ENCODE results near the gene UCK1. TPM values are rescaled to one million over a fixed set of nuclear protein-coding genes. Genes with fewer than 3 reads are reported as not detected.

Gene UCK1
- total RNA-seq, 3 donors from 2014 or later (not counting 1 experiment from before 2014, with no cell fraction given), result 29.9 to 35.2 (median 30.2) TPM

DNA sequence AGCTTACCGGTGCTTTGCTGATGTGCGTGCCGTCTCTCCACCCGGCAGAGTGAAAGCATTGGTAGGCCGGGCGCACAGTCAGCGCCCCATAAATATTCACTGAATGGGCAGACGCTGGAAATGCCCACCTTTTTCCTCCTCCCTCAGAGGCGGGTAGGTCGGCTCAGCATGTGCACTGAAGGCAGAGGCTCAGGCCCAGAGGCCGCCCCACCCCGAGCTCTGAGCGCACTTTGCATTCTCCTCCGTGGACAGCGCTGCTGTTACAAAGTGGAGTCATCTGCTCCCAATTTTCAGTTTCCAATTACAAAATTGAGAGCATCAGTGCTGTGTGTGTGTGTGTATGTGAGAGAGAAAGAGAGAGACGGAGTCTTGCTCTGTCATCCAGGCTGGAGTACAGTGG, 10.6 kb downstream of the UCK1 start:
- 86% methylated on average over 16 of the region's 16 CpGs for WGBS (ENCODE audit: insufficient coverage)
- Histone ChIP-seq H3K9me3 (ENCODE audit: control insufficient read depth, insufficient read depth, low read length) (peaks cover under 1% of the 10 kb centered on the region), H3K36me3 (ENCODE audit: control insufficient read depth, insufficient read depth, low read length) (peaks cover 70% of the 10 kb centered on the region), H3K4me1 (ENCODE audit: control insufficient read depth, insufficient read depth, low read length) (no peaks in the 10 kb centered on the region), H3K4me3 (ENCODE audit: low read length) (no peak overlapping the region), H3K27me3 (ENCODE audit: control insufficient read depth, insufficient read depth, low read length) (no peaks in the 10 kb centered on the region), H3K27ac (ENCODE audit: low read length) (no peak overlapping the region)
- Mint-ChIP-seq H3K27me3 (ENCODE audit: low read depth in 2 of 2) (no peaks in the 10 kb centered on the region), H3K27ac (no peak overlapping the region), H3K9me3 (no peaks in the 10 kb centered on the region), H3K4me1 (no peaks in the 10 kb centered on the region), H3K36me3 (no peaks in the 10 kb centered on the region), H3K4me3 (no peak overlapping the region)
- TF ChIP-seq, protein P1, sequence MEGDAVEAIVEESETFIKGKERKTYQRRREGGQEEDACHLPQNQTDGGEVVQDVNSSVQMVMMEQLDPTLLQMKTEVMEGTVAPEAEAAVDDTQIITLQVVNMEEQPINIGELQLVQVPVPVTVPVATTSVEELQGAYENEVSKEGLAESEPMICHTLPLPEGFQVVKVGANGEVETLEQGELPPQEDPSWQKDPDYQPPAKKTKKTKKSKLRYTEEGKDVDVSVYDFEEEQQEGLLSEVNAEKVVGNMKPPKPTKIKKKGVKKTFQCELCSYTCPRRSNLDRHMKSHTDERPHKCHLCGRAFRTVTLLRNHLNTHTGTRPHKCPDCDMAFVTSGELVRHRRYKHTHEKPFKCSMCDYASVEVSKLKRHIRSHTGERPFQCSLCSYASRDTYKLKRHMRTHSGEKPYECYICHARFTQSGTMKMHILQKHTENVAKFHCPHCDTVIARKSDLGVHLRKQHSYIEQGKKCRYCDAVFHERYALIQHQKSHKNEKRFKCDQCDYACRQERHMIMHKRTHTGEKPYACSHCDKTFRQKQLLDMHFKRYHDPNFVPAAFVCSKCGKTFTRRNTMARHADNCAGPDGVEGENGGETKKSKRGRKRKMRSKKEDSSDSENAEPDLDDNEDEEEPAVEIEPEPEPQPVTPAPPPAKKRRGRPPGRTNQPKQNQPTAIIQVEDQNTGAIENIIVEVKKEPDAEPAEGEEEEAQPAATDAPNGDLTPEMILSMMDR (IDR thresholded peaks at IDR 0.05), result no peak
- intact Hi-C loops (cut with micrococcal nuclease), result no loop called here
- ATAC-seq (no peak), DNase-seq (no peak)

DNA sequence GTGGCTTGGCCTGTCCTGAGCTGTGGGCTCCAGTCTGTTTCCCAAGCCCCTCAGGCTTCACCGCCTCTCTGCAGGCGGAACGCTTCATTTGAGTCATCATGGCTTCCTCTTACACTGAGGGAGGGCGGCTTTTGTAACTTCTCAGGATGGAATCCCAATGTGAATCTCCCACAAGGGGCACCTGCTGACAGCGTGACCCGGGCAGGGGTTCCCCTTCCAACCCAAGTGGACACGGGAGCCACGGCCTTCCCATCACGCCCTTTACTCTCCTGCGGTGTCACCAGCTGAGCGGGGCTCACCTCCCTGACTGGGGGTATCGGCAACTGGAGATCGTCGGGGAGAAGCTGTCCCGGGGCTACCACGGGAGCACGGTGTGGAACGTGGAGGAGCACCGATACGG, 12.5 kb downstream of the UCK1 start:
- Mint-ChIP-seq H3K27me3 (ENCODE audit: low read depth in 2 of 2) (no peaks in the 10 kb centered on the region), H3K36me3 (no peaks in the 10 kb centered on the region), H3K4me1 (peaks cover 0 to 4% of the 10 kb centered on the region in 2 donors), H3K27ac (no peak overlapping the region), H3K4me3 (no peak overlapping the region), H3K9me3 (no peaks in the 10 kb centered on the region)
- Histone ChIP-seq H3K4me3 (ENCODE audit: low read length) (no peak overlapping the region), H3K4me1 (ENCODE audit: control insufficient read depth, insufficient read depth, low read length) (peaks cover 5% of the 10 kb centered on the region), H3K36me3 (ENCODE audit: control insufficient read depth, insufficient read depth, low read length) (peaks cover 63% of the 10 kb centered on the region), H3K27ac (ENCODE audit: low read length) (no peak overlapping the region), H3K9me3 (ENCODE audit: control insufficient read depth, insufficient read depth, low read length) (peaks cover 4% of the 10 kb centered on the region), H3K27me3 (ENCODE audit: control insufficient read depth, insufficient read depth, low read length) (no peaks in the 10 kb centered on the region)
- intact Hi-C loops (cut with micrococcal nuclease), result no loop called here
- TF ChIP-seq, protein P1 (IDR thresholded peaks at IDR 0.05), result no peak
- DNase-seq, result no peak
- ATAC-seq, result no peak
- 95% methylated on average over 20 of the region's 20 CpGs for WGBS (ENCODE audit: insufficient coverage)

DNA sequence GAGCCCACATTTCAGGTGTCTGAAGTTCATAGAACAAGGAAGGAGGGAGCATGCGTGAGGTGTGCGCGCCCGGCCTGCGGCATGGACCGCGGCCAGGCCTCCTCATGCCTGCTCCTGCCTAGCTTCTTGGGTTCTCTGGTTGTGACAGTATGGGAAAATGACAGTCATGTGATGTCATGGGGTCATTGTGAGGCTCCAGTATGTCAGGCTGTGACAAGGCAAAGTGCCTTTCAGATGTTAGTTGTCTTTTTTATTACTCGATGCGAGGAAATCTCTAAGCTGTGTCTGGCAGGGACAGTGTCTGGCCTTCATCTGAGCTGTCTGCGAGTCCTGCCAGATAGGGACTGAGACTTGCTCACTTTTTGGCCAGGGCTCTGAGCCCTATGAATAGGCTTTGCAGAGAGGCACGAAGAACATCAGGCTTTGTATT, 13.3 kb downstream of the UCK1 start:
- Histone ChIP-seq H3K9me3 (ENCODE audit: control insufficient read depth, insufficient read depth, low read length) (peaks cover 4% of the 10 kb centered on the region), H3K27ac (ENCODE audit: low read length) (no peak overlapping the region), H3K4me1 (ENCODE audit: control insufficient read depth, insufficient read depth, low read length) (peaks cover 13% of the 10 kb centered on the region), H3K36me3 (ENCODE audit: control insufficient read depth, insufficient read depth, low read length) (peaks cover 55% of the 10 kb centered on the region), H3K27me3 (ENCODE audit: control insufficient read depth, insufficient read depth, low read length) (no peaks in the 10 kb centered on the region), H3K4me3 (ENCODE audit: low read length) (no peak overlapping the region)
- Mint-ChIP-seq H3K36me3 (no peaks in the 10 kb centered on the region), H3K9me3 (no peaks in the 10 kb centered on the region), H3K4me1 (peaks cover 0 to 11% of the 10 kb centered on the region in 2 donors), H3K27ac (no peak overlapping the region), H3K4me3 (no peak overlapping the region), H3K27me3 (ENCODE audit: low read depth in 2 of 2) (no peaks in the 10 kb centered on the region)
- DNase-seq (no peak), ATAC-seq (no peak)
- WGBS (ENCODE audit: insufficient coverage), result 97% methylated on average over 11 of the region's 11 CpGs
- TF ChIP-seq, protein P1 (IDR thresholded peaks at IDR 0.05), result no peak
- intact Hi-C loops (cut with micrococcal nuclease), result no loop called here

DNA sequence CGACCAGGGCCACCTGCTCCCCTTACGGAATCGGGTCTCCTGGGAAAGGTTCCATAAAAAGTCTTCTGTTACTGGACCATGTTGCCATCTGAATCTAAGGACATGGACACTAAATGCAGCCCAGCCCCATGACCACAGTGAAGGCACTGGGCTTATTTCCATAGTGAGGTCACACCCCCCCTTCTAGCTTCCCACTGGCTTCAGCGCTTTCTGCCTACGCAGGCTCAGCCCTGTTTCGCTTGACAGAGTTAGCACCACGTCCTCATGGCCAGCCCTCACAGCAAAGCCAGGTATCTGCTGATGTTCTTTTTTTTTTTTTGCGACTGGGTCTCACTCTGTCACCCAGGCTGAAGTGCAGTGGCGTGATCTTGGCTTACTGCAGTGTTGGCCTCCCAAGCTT, 14.1 kb downstream of the UCK1 start:
- Mint-ChIP-seq H3K36me3 (no peaks in the 10 kb centered on the region), H3K27me3 (ENCODE audit: low read depth in 2 of 2) (no peaks in the 10 kb centered on the region)

More for the DNA sequence above, 14.1 kb downstream of the UCK1 start:
- ATAC-seq, result no peak
- WGBS (ENCODE audit: insufficient coverage), result 94% methylated on average over 9 of the region's 9 CpGs
- H3K4me3 Mint-ChIP-seq, result no peak overlapping the region
- no peak for DNase-seq
- Histone ChIP-seq H3K9me3 (ENCODE audit: control insufficient read depth, insufficient read depth, low read length) (peaks cover 4% of the 10 kb centered on the region), H3K27ac (ENCODE audit: low read length) (no peak overlapping the region), H3K4me1 (ENCODE audit: control insufficient read depth, insufficient read depth, low read length) (peaks cover 21% of the 10 kb centered on the region), H3K4me3 (ENCODE audit: low read length) (no peak overlapping the region), H3K27me3 (ENCODE audit: control insufficient read depth, insufficient read depth, low read length) (no peaks in the 10 kb centered on the region), H3K36me3 (ENCODE audit: control insufficient read depth, insufficient read depth, low read length) (peaks cover 53% of the 10 kb centered on the region)
- intact Hi-C loops (cut with micrococcal nuclease), result no loop called here
- TF ChIP-seq, protein P1 (IDR thresholded peaks at IDR 0.05), result no peak
- H3K9me3 Mint-ChIP-seq, result no peaks in the 10 kb centered on the region
- peaks cover 0 to 16% of the 10 kb centered on the region in 2 donors for H3K4me1 Mint-ChIP-seq
- H3K27ac Mint-ChIP-seq, result no peak overlapping the region

Data from natural killer cell (primary cell).